Naive B cell (primary cell): ENCODE results near the gene OBI1. TPM values are rescaled to one million over a fixed set of nuclear protein-coding genes. Genes with fewer than 3 reads are reported as not detected.
A peak's percentile ranks its signal among the peaks of the same experiment; 100 is the strongest.

Experiments used
- ATAC-seq, 2 donors: fragments of 150-1000 bp; cut with Tn5 transposase; 2 replicates each; pipeline ENCODE4 v1.10.0; 2021; ENCODE audit warnings: low read depth in 2 of 2, mild to moderate bottlenecking in 2 of 2, moderate library complexity in 2 of 2
- DNase-seq: peaks from one replicate; pipeline ENCODE4 v3.0.0; 2022
- H3K27ac Mint-ChIP-seq, 6 donors: one replicate each; pipeline ENCODE4 v1.8.0; 2020 to 2022; ENCODE audit warnings: mild to moderate bottlenecking in 6 of 6, mixed read lengths in 6 of 6, moderate library complexity in 5 of 6, inconsistent platforms in 2 of 6
- H3K27me3 Mint-ChIP-seq, 3 donors: one replicate each; pipeline ENCODE4 v1.8.0; 2021 to 2022; ENCODE audit warnings: mixed read lengths in 3 of 3, mild to moderate bottlenecking in 1 of 3
- H3K36me3 Mint-ChIP-seq, 2 donors: one replicate each; pipeline ENCODE4 v1.8.0; 2020 to 2022; ENCODE audit warnings: mixed read lengths in 2 of 2, inconsistent platforms in 1 of 2, mild to moderate bottlenecking in 1 of 2
- H3K4me1 Mint-ChIP-seq, 3 donors: one replicate each; pipeline ENCODE4 v1.8.0; 2020 to 2022; ENCODE audit warnings: mixed read lengths in 3 of 3, inconsistent platforms in 1 of 3, mild to moderate bottlenecking in 1 of 3, moderate library complexity in 1 of 3
- H3K4me3 Mint-ChIP-seq, 8 donors: one replicate each; pipeline ENCODE4 v1.8.0; 2020 to 2022; ENCODE audit warnings: mild to moderate bottlenecking in 8 of 8, mixed read lengths in 8 of 8, moderate library complexity in 8 of 8, inconsistent platforms in 2 of 8
- H3K9me3 Mint-ChIP-seq, 7 donors: one replicate each; pipeline ENCODE4 v1.8.0; 2020 to 2022; ENCODE audit warnings: mixed read lengths in 7 of 7, mild to moderate bottlenecking in 5 of 7, inconsistent platforms in 2 of 7, moderate library complexity in 1 of 7
- polyA plus RNA-seq, 6 donors: library from polyadenylated mRNA; unstranded; fragments of 300-500 nt; fragmentation: Illumina TruSeq; gene quantifications; one replicate each; pipeline ENCODE4 v1.2.3, GENCODE V29; 2021; ENCODE audit warnings: low read depth in 6 of 6

The OBI1 gene
- 10 to 100 TPM in 5 of 6 donors, under 1 TPM in 1; 1.00 to 18.5 (median 15.3) TPM for polyA plus RNA-seq

DNA sequence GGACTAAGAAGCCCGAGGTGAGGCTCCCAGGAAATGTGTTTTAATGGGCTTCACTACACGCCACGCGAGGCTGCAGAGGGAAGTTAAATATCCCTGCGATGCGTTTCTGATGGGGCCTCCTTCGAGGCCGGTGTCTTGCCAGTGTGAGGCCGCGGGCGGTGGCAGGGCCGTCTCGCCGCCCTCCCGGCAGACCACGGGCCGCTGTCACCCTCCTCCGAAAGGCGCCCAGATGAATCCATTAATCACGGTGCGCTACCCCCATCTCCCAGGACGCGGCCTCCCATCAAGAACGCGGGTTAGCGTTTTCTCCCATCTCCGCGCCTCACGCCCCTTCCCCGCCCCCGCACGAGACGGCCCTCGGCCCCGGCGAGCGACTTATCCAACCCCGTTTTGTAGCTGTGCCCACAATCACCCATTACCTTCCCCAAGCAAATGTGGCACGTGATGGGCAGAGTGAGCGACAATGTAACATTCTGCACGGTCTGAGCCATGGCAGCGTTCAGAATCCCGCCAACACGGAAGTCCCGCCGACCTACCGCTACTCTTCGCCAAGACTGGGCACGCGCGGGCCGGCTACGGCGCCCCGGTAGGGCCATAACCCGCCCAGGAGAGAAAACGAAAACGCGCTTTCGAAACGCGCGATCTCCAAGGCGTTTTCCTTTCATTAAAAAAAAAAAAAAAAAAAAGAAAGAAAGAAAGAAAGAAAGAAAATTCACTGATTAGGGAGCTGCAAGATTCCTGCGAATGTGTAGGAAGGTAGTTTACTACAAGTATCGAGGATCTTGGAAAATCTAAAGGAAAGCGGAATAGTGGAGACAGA is at the start of gene OBI1:
OBI1 (minus strand) TSS at position 526 of the 820 bp plus-strand sequence; CDS start at position 491, 35 bp downstream.
- ATAC-seq (peak; percentile 93), DNase-seq (peak; percentile 92)
- H3K4me1 Mint-ChIP-seq, result peaks cover 33 to 44% (median 41%) of the 10 kb centered on the region in 3 donors
- H3K27me3 Mint-ChIP-seq, result no peaks in the 10 kb centered on the region
- H3K9me3 Mint-ChIP-seq, result peaks cover 0 to 2% (median 0%) of the 10 kb centered on the region in 7 donors
- H3K4me3 Mint-ChIP-seq, result peak within 1 kb of the TSS; percentile 98 to 100 (median 100)
- H3K27ac Mint-ChIP-seq, result peak within 1 kb of the TSS; percentile 94 to 99 (median 98)
- no peaks in the 10 kb centered on the region for H3K36me3 Mint-ChIP-seq

DNA sequence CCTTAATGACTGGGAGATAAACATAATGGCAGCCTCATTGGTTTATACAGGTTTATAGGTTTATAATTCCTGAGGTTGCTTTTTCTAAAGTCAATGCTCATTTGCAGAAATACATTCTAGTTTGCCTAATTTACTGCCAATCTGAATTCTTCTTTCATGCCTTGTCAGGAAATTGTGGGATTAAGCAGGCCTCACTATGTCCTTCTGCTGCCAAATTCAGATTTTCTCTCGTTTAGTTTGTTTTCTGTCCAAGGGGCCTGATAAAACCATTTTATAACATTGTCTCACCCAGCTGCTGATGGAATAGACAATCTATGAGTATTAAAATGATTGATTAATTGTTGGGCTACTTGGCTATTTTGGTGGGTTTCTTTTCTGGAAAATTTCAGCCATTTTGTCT is 42.4 kb upstream of the OBI1 start:
- Mint-ChIP-seq H3K4me3 (no peak overlapping the region), H3K4me1 (no peaks in the 10 kb centered on the region), H3K36me3 (no peaks in the 10 kb centered on the region), H3K27me3 (peaks cover 10 to 20% (median 17%) of the 10 kb centered on the region in 3 donors), H3K27ac (no peak overlapping the region), H3K9me3 (peaks cover 0 to 14% (median 12%) of the 10 kb centered on the region in 7 donors)
- ATAC-seq, result no peak
- no peak for DNase-seq

DNA sequence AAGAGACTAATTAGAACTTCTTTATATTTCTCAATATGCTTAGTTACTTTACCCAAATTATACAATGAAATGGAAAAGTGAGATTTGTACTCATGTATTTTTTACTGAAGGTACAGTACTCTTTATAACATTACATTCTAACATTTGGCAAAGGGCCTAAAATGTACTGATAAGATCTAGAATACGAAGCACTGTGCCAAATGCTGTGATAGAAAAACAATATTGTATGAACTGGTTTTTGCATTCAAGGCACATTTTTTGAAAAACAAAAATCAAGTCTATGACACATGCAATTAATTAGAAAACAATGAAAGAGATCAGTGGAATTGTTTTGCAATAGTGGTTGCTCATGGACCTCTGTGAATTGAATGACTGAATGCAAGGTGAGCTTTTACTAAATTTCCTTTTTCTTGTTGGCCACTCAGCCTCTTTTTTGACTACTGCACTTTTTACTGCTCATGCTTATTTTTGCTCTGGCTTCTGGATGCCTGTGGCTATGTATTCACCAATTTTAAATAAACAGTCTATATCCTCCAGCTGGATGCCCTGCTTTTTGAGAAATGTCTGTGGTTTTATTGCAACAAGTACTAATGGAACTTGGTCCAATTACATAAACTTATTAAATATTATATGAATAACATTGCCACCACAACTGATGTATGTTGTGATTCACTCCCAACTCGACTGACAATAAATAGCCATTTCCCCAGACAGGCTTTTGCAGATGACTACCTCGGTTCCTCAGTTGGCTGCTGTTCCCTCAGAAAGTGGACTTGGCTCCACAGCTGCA is 41.4 kb upstream of the OBI1 start:
- H3K9me3 Mint-ChIP-seq, result peaks cover 0 to 14% (median 12%) of the 10 kb centered on the region in 7 donors
- no peak overlapping the region for H3K27ac Mint-ChIP-seq
- DNase-seq, result no peak
- H3K27me3 Mint-ChIP-seq, result peaks cover 10 to 22% (median 16%) of the 10 kb centered on the region in 3 donors
- H3K4me3 Mint-ChIP-seq, result no peak overlapping the region
- ATAC-seq, result no peak
- H3K4me1 Mint-ChIP-seq, result no peaks in the 10 kb centered on the region
- no peaks in the 10 kb centered on the region for H3K36me3 Mint-ChIP-seq

- Mint-ChIP-seq H3K27ac (no peak overlapping the region), H3K4me1 (no peaks in the 10 kb centered on the region), H3K36me3 (peaks cover 0 to under 1% of the 10 kb centered on the region in 2 donors)
Measured at GRCh38 chr13:78689011-78689410, 30.1 kb upstream of the OBI1 start.

DNA sequence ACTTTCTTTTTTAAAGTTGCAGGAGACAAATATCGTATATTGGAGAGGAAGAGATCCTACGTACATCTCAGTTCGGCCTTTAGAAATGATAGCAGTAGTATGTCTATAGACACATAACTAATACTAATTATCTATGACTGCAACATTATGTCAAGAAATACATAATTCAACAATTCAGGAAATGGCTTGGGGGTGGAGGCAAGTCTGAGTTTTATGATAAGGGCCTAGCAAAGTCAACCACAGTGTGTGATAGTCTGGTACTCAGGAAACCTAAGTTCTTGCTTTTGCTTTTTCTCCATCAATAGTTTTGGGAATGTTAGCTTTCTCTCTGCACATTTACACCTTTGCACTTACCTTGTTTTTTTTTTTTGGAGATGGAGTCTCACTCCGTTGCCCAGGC is 27.5 kb upstream of the OBI1 start:
- ATAC-seq (no peak), DNase-seq (no peak)
- peaks cover 11 to 39% (median 36%) of the 10 kb centered on the region in 3 donors for H3K27me3 Mint-ChIP-seq
- H3K4me3 Mint-ChIP-seq, result no peak overlapping the region
- peaks cover 0 to 8% of the 10 kb centered on the region in 2 donors for H3K36me3 Mint-ChIP-seq
- H3K27ac Mint-ChIP-seq, result no peak overlapping the region
- H3K4me1 Mint-ChIP-seq, result no peaks in the 10 kb centered on the region
- H3K9me3 Mint-ChIP-seq, result peaks cover 3 to 17% (median 10%) of the 10 kb centered on the region in 7 donors

More at GRCh38 chr13:78689011-78689410, 30.1 kb upstream of the OBI1 start:
- no peak overlapping the region for H3K4me3 Mint-ChIP-seq
- H3K27me3 Mint-ChIP-seq, result peaks cover 4 to 28% (median 17%) of the 10 kb centered on the region in 3 donors
- H3K9me3 Mint-ChIP-seq, result peaks cover 0 to 11% (median 0%) of the 10 kb centered on the region in 7 donors
- ATAC-seq (no peak), DNase-seq (no peak)

DNA sequence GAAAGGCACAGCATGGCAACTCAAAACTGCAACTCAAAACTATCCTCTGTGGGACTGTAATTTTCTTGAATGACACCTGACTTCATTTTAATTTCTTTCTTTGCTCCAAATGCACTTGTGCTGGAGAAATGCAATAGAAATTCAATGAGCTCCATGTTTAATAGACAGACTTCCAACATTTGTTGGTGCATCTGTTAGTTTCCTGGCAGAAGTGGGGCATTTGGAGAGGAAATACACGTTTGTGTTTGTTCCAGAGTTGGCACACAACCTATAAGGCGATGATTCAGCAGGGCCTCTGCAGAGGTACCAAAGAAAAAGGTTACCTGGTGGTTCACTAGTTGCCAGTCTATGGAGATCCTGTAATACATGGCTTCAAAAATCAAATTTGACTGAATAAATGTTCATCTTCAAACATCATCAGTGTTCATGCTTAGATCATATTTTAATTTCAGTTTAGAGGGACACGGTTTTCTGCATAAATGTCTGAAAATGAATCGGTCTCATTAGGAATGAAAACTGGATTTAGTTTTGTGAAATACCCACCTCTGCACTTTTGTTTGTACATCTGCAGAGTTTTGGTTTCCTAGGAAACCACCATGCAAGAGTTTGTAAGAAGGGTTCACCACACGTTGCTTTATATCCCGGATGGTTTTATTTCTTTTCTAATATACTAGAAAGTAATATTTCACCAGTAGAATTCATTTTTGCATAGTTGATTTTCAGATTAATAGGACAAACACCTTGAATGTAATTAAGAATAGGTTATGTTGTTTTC is 21.8 kb upstream of the OBI1 start:
- no peak overlapping the region for H3K4me3 Mint-ChIP-seq
- no peaks in the 10 kb centered on the region for H3K4me1 Mint-ChIP-seq
- H3K27me3 Mint-ChIP-seq, result peaks cover 11 to 27% (median 12%) of the 10 kb centered on the region in 3 donors
- peaks cover 3 to 17% (median 10%) of the 10 kb centered on the region in 7 donors for H3K9me3 Mint-ChIP-seq
- peaks cover 0 to 8% of the 10 kb centered on the region in 2 donors for H3K36me3 Mint-ChIP-seq
- DNase-seq (no peak), ATAC-seq (no peak)
- no peak overlapping the region for H3K27ac Mint-ChIP-seq

- H3K4me1 Mint-ChIP-seq, result no peaks in the 10 kb centered on the region
- no peak overlapping the region for H3K27ac Mint-ChIP-seq
- peaks cover 0 to 8% of the 10 kb centered on the region in 2 donors for H3K36me3 Mint-ChIP-seq
- H3K4me3 Mint-ChIP-seq, result no peak overlapping the region
- no peak for DNase-seq
- no peak for ATAC-seq
- H3K9me3 Mint-ChIP-seq, result peaks cover 3 to 15% (median 9%) of the 10 kb centered on the region in 7 donors
- peaks cover 11 to 27% (median 12%) of the 10 kb centered on the region in 3 donors for H3K27me3 Mint-ChIP-seq
Measured at GRCh38 chr13:78680115-78680561, 21.2 kb upstream of the OBI1 start.

DNA sequence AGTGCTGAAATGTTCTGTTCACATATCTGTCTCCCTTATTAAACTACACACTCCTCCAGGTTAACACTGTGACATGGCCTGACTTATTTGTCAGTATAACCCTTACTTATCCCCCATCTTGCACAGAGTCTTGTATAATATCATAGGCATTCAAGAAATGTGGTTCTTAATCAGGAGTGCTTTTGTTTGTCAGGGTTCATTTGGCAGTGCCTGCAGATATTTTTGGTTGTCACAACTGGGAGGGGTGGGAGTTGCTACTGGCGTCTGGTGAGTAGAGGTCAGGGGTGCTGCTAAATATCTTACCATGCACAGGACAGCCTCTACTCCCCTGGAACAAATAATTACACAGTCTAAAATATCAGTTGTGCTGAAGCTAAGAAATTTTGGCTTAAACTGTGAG is 20.4 kb upstream of the OBI1 start:
- peaks cover 0 to 8% of the 10 kb centered on the region in 2 donors for H3K36me3 Mint-ChIP-seq
- no peak for ATAC-seq

DNA sequence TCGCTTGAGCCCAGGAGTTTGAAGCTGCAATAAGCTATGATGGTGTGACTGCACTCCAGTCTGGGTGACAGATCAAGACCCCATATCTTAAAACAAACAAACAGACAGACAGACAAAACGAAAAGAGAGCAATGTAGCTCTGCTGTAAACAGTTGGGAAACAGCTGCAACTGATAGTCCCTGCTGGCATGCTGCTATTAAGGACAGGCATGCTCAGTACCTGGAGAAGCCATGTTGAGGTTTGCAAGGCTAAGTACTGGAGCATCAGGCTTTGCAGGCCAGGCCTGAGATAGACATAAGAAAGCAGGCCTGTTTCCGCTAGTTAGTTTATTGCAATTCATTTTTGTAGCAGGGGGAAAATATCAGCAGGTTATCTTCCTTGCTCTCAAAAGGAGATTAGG is 16.2 kb upstream of the OBI1 start:
- H3K27me3 Mint-ChIP-seq, result peaks cover 5 to 14% (median 12%) of the 10 kb centered on the region in 3 donors
- no peak overlapping the region for H3K4me3 Mint-ChIP-seq
- H3K36me3 Mint-ChIP-seq, result no peaks in the 10 kb centered on the region
- H3K9me3 Mint-ChIP-seq, result no peaks in the 10 kb centered on the region
- ATAC-seq, result no peak
- H3K27ac Mint-ChIP-seq, result no peak overlapping the region
- no peak for DNase-seq
- no peaks in the 10 kb centered on the region for H3K4me1 Mint-ChIP-seq

More for the DNA sequence above, 20.4 kb upstream of the OBI1 start:
- H3K27me3 Mint-ChIP-seq, result peaks cover 11 to 28% (median 17%) of the 10 kb centered on the region in 3 donors
- peaks cover 3 to 11% (median 8%) of the 10 kb centered on the region in 7 donors for H3K9me3 Mint-ChIP-seq
- no peak for DNase-seq
- H3K27ac Mint-ChIP-seq, result no peak overlapping the region
- no peak overlapping the region for H3K4me3 Mint-ChIP-seq
- H3K4me1 Mint-ChIP-seq, result no peaks in the 10 kb centered on the region

- no peak for DNase-seq
- Mint-ChIP-seq H3K27ac (no peak overlapping the region), H3K9me3 (no peaks in the 10 kb centered on the region), H3K4me1 (no peaks in the 10 kb centered on the region), H3K4me3 (no peak overlapping the region), H3K36me3 (no peaks in the 10 kb centered on the region), H3K27me3 (peaks cover 5 to 14% (median 12%) of the 10 kb centered on the region in 3 donors)
- ATAC-seq, result no peak
Measured at GRCh38 chr13:78674638-78675037, 15.7 kb upstream of the OBI1 start.

- no peak for DNase-seq
- H3K36me3 Mint-ChIP-seq, result no peaks in the 10 kb centered on the region
- ATAC-seq, result no peak
- peaks cover 0 to 6% (median 0%) of the 10 kb centered on the region in 3 donors for H3K27me3 Mint-ChIP-seq
- peaks cover 0 to 2% (median 0%) of the 10 kb centered on the region in 7 donors for H3K9me3 Mint-ChIP-seq
- peaks cover 22 to 26% (median 25%) of the 10 kb centered on the region in 3 donors for H3K4me1 Mint-ChIP-seq
- peak overlapping the region in 1 of 6 donors; percentile 73 for H3K27ac Mint-ChIP-seq
- H3K4me3 Mint-ChIP-seq, result peak overlapping the region in 1 of 8 donors; percentile 63
Measured at GRCh38 chr13:78662467-78662866, 3.5 kb upstream of the OBI1 start.

GRCh38 chr13:78660495-78660857 is 1.5 kb upstream of the OBI1 start:
- DNase-seq (no peak), ATAC-seq (no peak)
- Mint-ChIP-seq H3K27me3 (peaks cover 0 to 6% (median 0%) of the 10 kb centered on the region in 3 donors), H3K4me1 (peaks cover 25 to 41% (median 32%) of the 10 kb centered on the region in 3 donors), H3K9me3 (peaks cover 0 to 2% (median 0%) of the 10 kb centered on the region in 7 donors), H3K36me3 (no peaks in the 10 kb centered on the region), H3K4me3 (peak overlapping the region; percentile 98 to 100 (median 100)), H3K27ac (peak overlapping the region in 4 of 6 donors; percentile 2 to 72 (median 58))
